HTERT RPE-1 (cell line): ENCODE results near the gene FABP3.

ENCODE experiments used
- in situ Hi-C: fragments of 300-500 bp; cut with MboI; formaldehyde crosslinking; loops from 4 replicates; pipeline ENCODE4 v1.14.3; 2020; ENCODE audit warnings: low sequenced_read_pairs

The FABP3 gene

DNA sequence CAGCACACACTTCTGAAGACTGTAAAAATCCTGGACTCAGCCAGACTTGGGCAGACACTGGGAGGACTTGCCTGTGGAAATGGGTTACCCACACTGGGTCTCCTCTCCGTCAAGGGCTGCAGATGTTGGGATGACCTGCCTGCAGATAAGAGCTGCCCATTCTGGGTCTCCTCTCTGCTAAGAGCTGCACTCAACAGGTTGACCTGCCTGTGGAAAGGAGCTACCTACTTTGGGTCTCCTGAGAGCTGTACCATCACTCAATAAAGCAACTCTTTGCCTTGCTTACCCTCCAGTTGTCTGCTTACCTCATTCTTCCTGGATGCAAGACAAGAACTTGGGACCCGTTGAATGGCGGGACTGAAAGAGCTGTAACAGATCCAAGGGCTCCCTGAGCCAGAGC, 47.9 kb downstream of the FABP3 start:
- in situ Hi-C loops: no loop called here

- in situ Hi-C loops: no loop called here
Observed at GRCh38 chr1:31324093-31324492, 48.8 kb downstream of the FABP3 start.

GRCh38 chr1:31318146-31318545, 54.7 kb downstream of the FABP3 start:
- in situ Hi-C loops: no loop called here

DNA sequence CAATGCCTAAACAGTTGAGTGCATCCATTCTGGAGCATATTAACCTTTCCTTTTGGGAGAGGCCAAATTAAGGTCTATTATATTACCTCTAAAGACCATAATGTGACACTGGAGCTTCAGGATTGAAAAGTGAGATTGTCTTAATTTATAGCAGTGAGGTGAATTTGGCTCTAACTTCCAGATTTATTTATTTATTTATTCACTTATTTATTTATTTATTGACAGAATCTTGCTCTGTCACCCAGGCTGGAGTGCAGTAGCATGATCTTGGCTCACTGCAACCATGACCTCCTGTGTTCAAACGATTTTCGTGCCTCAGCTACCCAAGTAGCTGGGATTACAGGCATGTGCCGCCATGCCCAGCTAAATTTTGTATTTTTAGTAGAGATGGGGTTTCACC, 57.0 kb downstream of the FABP3 start:
- in situ Hi-C loops: no loop called here
